Fibroblast of skin of abdomen (primary cell): ENCODE measurements around the gene C4orf51. TPM values are rescaled to one million over a fixed set of nuclear protein-coding genes. Genes with fewer than 3 reads are reported as not detected.
"Not testable (repeated sequence)": the region's sequence is repeated elsewhere in the genome, so short reads cannot be mapped to it uniquely, and the experiment has no call there.

ENCODE experiments used
- DNase-seq: peaks from one replicate; pipeline ENCODE4 v3.0.0-alpha.2; 2013
- polyA plus RNA-seq, 2 experiments: library from polyadenylated mRNA; unstranded; fragments of 120-200 nt; gene quantifications; one replicate each; pipeline ENCODE4 v1.2.1, GENCODE V29; 2013; ENCODE audit not compliant: insufficient read length in 2 of 2

C4orf51 gene
- not detected for polyA plus RNA-seq (2013, experiment 1 of 2; ENCODE audit: insufficient read length)
- polyA plus RNA-seq (2013, experiment 2 of 2; ENCODE audit: insufficient read length): not detected

DNA sequence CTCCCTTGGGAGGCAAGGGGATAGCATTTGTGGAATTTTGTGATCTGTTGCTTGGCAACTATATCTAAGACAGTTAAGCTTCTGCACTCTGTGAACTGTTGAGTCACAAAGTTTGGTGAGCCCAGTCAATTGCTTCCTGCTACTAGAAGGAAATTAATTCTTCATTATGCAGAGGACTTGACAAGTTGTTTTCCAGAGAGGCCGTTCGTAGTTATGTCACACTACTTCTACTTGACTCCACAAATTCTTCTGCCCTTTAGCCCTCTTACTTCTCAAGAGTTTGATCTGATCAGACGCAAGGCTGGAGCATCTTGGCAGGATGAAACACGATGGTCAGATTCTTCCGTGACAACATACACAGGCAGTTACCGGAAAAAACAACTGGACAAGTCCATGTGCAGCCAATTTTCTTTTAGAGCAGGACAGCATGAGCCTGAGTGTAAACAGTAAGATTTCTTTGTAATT, at the start of gene C4orf51:
TSS of gene C4orf51 (plus strand) at position 156 of the 465 bp plus-strand sequence. CDS start at position 214, 58 bp downstream.
- peak; percentile 67 for DNase-seq

DNA sequence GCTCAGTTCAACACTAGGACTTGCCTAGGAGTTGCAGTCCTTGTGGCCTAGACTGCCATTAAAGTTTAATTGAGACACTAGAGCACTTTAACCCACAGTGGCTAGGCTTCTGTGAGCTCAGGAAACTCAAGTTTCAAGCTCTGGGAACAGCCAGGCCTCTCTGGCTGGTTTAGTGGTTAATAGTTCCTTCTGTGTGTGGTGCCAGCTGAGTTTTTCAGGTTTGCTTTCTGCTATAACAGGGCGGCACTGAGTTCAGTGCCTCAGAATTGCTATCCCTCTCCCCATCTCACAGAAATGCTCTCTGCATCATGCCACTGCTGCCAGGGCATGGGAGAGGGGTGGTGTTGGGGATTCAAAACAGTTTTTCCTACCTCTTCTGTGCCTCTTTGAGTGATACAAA, 44.8 kb upstream of the C4orf51 start:
- no peak for DNase-seq

- no peak for DNase-seq
Measured at GRCh38 chr4:145635630-145636029, 44.3 kb upstream of the C4orf51 start.

DNA sequence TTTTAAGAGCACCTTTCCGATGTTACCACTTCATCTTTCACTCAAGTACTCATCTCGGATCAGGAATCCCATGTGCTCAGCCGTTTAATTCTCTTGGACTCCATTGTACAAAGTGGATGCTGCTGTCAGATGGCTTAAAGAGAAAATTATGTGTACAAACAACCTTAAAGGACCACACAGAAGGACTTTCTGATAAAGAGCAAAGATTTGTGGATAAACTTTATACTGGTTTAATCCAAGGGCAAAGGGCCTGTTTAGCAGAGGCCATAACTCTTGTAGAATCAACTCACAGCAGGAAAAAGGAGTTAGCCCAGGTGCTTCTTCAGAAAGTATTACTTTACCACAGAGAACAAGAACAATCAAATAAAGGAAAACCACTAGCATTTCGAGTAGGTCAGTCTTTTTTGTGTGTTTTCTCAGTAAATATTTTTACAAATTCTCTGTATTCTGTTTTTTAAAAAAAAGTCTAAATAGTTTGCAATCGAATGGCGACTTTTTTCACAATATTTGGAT, 40.7 kb upstream of the C4orf51 start:
- no peak for DNase-seq

- DNase-seq: peak; percentile 69
Measured at GRCh38 chr4:145640236-145640635, 39.7 kb upstream of the C4orf51 start.

GRCh38 chr4:145643295-145643694, 36.7 kb upstream of the C4orf51 start:
- no peak for DNase-seq

GRCh38 chr4:145644699-145645098, 35.2 kb upstream of the C4orf51 start:
- no peak for DNase-seq

DNA sequence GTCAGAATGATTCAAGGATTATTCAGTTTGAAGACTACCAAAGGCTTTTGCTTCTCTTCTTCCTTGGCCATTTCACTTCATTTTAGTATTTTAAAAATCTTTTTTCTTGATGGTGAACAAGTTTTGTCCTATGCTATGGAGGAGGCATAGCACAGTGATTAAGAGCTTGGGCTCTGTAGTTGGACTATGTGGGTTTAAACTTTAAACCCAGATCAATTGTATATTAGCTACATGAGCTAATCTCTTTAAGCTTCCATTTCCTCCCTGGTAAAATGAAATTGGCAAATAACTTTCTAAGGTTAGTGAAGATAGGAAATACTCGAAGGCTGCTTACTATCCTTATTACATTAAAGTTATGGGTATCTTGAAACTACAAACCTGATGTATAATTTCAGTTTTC, 23.8 kb upstream of the C4orf51 start:
- DNase-seq: no peak

GRCh38 chr4:145660064-145660463, 19.9 kb upstream of the C4orf51 start:
- DNase-seq: no peak

GRCh38 chr4:145663194-145663593, 16.8 kb upstream of the C4orf51 start:
- DNase-seq: no peak

DNA sequence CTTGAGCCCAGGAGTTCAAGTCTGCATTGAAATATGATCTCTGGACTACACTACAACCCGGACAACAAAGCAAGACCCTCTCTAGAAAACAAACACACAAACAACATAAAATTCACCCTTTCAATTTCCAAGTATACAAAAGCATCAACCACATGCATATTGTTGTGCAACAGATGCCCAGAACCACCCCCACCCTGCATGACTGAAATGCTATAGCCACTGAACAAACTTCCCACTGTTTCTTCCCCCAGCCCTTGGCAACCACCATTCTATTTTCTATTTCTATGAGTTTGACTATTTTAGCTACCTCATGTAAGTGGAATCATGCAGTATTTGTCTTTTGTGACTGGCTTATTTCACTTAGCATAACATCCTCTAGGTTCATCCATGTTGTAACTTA, 14.2 kb upstream of the C4orf51 start:
- DNase-seq: no peak

- no peak for DNase-seq
Measured at GRCh38 chr4:145670422-145670821, 9.5 kb upstream of the C4orf51 start.

DNA sequence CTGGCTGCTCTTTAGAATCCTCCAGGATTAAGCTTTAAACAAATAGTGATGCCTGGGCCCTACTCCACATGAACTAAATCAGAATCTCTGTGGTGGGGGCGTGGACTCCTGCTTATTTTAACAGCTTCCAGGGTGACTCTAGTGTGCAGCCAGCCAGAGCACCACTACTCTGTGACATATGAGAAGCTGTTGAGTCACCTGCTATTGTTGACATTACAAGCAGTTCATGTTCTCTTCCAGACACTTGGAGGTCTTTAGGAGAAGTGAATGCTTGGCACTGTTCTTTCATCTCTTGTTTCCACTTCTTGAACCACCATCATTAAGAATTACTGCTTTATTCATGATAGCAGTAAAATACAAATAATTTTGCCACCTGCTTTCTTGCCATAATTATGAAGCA, 426 bp upstream of the C4orf51 start:
- DNase-seq: peak; percentile 78

DNA sequence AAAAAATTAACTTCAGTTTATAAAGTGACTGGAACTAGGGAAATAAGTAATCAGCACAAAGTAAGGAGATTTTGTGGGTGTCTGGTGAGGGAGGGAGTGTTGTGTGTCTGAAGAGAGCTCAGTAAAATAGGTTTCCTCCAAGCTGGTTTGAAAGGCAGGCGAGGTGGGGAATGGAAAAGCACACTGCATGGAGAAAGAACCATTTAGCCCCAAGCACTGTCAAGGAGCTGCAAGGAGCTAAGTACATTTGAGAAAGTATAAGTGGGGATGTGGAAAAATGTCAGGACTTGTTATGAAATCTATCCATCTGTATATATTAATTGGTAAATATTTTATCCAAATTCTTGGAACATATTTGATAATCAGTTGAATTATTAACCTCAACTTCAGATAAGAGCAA, 956 bp downstream of the C4orf51 start:
- DNase-seq: no peak

- no peak for DNase-seq
Measured at GRCh38 chr4:145681518-145681917, 1.6 kb downstream of the C4orf51 start.

GRCh38 chr4:145681956-145682355, 2.0 kb downstream of the C4orf51 start:
- DNase-seq: peak; percentile 36

- no peak for DNase-seq
Measured at GRCh38 chr4:145686991-145687390, 7.0 kb downstream of the C4orf51 start.

DNA sequence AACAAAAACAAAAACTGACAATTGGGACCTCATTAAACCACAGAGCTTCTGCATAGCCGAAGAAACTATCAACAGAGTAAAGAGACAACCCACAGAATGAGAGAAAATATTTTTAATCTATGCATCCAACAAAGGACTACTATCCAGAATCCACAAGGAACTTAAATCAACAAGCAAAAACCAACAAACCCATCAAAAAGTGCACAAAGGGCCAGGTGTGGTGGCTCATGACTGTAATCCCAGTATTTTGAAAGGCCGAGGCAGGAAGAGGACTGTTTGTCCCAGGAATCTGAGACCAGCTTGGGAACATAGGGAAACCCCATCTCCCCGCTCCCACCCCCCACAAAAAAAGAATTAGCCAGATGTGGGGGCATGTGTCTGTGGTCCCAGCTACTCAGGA, 10.7 kb downstream of the C4orf51 start:
- no peak for DNase-seq

DNA sequence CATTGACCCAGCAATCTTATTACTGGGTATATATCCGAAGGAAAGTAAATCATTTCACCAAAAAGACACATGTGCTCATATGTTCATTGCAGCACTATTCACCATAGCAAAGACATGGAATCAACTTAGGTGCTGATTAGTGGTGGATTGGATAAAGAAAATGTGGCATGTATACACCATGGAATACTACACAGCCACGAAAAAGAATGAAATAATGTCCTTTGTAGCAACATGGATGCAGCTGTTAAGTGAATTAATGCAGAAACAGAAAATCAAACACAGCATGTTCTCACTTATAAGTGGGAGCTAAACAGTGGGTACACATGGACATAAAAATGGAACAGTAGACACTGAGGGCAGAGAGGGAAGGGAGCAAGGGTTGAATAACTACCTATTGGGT, 11.5 kb downstream of the C4orf51 start:
- not testable (repeated sequence) for DNase-seq

DNA sequence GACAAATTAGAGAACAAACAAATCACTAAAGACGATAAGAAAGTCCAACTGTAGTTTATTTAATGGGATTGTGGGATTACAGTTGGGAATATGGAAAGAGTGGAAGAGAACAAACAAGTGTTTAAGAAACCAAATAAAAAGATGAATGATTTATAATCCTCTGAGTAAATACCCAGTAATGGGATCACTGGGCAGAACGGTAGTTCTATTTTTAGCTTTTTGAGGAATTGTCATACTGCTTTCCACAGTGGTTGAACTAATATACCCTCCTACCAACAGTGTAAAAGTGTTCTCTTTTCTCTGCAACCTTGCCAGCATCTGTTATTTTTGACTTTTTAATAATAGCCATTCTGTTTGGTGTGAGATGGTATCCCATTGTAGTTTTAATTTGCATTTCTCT, 15.0 kb downstream of the C4orf51 start:
- no peak for DNase-seq

- DNase-seq: no peak
Measured at GRCh38 chr4:145697332-145697731, 17.4 kb downstream of the C4orf51 start.

- DNase-seq: no peak
Measured at GRCh38 chr4:145698507-145698906, 18.6 kb downstream of the C4orf51 start.

DNA sequence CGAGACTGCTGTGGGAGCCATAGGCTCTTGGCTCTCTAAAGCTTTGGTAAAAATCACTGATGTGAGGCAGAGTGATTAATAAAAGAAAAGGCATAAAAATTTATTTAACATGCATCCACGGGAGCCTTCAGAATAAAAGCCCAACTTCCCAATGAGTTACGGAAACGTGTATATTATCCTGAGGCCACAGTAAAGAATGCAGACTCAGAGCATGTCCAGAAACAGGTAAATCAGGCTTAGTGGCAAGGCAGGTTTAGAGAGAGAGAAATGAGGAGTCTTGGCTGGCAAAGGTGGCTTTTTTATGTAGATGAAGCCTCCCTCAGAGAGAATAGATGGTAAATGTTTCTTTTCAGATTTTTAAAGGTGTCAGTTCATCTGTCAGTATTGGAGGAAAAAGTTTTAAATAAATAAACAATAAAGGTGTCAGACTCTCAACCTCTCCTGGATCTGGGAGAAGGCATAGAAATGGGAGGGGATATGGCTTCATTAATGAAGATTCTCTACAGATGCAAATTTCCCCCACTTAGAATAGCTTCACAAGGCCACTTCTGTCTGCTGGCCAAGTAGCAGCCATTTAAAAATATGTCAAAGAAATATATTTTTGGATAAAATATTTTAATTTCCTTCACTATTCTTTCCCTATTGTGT, 24.0 kb downstream of the C4orf51 start:
- no peak for DNase-seq

GRCh38 chr4:145709336-145709735, 29.4 kb downstream of the C4orf51 start:
- no peak for DNase-seq

GRCh38 chr4:145709843-145710242, 29.9 kb downstream of the C4orf51 start:
- peak; percentile 96 for DNase-seq
